AG10803 (cell line): ENCODE results near the gene TRABD.

ENCODE experiments used
- DNase-seq: peaks from one replicate; pipeline ENCODE4 v3.0.0; 2010; ENCODE audit warnings: low read depth
- H3K4me3 ChIP-seq: 2 replicates; pipeline ENCODE4 v1.5.1; 2011; ENCODE audit warnings: mild to moderate bottlenecking, low read length, control low read depth
- CTCF ChIP-seq: conservative IDR thresholded peaks from 2 replicates; pipeline ENCODE4 v1.5.1; 2011; ENCODE audit warnings: mild to moderate bottlenecking, low read length, control low read depth, inconsistent platforms

The TRABD gene

DNA sequence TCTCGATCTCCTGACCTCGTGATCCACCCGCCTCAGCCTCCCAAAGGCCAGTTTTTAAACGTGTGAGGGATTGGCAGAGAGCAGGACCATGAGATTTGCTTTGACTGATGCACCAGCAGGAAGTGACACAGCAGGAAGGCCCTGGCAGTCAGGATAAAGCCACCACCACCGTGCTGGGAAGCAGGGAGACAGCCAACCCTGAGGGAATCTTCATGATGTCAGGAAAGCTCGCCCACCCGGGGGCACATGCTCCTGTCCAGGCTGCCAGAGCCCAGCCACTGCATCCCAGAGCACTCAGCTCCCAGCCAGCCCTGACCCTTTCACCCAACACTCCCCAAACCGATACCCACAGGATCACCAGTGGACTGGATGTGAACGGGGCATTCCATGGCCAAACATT is 53.0 kb downstream of the TRABD start:
- no peak overlapping the region for H3K4me3 ChIP-seq
- TF ChIP-seq CTCF, result no peak
- DNase-seq, result no peak

DNA sequence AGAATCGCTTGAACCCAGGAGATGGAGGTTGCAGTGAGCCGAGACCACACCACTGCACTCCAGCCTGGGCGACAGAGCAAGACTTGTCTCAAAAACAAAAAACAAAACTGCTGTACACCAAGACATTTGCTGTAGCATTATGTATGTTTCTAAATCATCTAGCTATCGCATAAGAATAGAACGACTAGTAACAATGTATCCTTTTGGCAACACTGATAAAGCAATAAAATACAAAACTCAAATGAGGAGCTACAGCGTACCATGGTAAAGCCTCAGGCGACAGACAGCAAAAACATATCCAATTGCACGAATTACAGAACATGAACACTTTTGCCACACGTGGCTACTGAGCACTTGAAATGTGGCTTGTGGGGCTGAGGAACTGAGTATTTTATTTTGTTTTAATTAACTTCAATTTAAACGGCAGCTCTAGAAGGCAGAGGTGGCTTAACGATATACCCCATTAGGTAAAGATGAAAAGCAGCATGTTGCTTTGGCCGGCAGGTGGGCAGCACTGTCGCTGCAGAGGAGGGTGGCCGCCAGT is 56.8 kb downstream of the TRABD start:
- TF ChIP-seq CTCF, result no peak
- no peak for DNase-seq
- peak overlapping the region; percentile 55 for H3K4me3 ChIP-seq

DNA sequence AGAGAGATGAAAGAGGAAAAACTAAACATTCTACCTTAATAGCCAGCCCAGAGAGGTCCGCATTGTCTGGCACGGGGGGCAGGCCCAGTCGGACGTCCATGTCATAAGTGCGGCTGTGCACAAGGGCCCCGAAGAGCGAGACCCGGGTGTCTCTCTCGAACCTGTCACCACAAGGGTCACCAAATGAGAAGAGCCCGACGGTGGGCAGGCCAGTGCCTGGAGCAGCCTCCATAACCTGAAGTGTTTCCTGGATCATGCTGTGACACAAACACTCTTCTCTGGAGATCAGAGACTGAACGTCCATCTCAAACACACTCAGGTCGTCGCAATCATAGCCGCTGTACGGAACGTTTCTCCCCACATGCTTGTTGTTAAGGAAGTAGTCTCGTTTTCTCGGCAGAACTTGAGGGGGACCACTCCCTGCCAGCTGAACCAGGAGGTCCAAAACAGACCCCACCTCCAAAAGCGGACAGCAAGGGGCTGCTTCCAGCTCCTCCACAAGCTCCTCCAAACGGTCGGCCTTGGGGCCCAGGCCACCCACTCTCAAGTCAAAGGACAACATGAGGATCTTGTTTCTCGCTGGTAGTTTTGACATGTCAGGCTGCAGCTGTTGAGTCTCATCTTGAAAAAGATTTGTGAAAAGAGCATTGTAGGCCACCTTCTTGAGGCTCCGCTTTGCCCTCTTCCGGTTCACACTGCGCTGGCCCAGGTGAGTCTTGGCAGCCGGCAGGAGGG is 58.1 kb downstream of the TRABD start:
- no peak for TF ChIP-seq CTCF
- DNase-seq, result no peak
- peak overlapping the region; percentile 97 for H3K4me3 ChIP-seq

DNA sequence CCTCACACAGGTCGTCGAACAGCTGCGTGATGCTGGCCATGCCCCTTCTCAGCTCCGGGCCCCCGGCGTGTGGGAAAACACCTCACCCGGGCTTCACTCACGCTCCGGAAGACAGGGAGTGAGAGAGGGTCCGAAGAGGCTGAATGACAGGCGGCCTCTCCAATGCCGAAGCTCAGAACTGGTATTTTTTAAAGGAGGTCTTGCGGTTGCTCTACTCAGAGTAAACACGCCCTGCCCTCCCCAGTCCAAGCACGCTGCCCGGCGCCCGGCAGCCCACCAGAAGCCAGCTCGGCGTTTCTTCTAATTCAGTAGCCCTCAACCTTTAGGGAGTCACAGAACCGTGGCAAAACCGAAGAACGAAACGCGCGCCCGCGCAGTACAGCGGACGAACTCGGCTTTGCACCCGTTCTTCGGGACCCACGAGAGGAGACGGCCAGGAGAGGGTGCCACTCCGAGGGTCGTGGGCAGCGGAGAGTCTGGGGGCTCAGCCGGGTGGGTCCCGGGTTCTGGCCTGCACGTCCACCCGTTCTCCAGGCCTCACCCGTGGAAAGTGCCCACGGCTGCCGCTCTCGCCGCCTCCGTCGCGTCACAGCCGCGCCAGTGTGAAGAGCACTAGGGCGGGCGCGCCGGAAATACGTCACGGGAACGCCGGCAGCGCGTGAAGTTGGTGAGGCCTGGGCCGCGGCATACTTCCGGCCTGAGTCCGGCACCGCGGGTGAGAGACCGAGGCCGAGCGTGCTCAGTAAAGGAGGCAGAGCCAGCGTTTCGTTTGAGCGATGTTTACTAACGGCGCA is 58.9 kb downstream of the TRABD start, which contains the start of gene TUBGCP6:
TUBGCP6 (minus strand) TSS at position 604 of the 794 bp plus-strand sequence; CDS start at position 40, 564 bp downstream.
- peak; percentile 87 for DNase-seq
- peak; percentile 33 for TF ChIP-seq CTCF
- H3K4me3 ChIP-seq, result peak within 1 kb of the TSS; percentile 97

- H3K4me3 ChIP-seq, result peak overlapping the region; percentile 97
- TF ChIP-seq CTCF, result no peak
- no peak for DNase-seq
These were observed 59.7 kb downstream of the TRABD start for GRCh38 chr22:50245214-50246072.

GRCh38 chr22:50246242-50247175 is 60.8 kb downstream of the TRABD start:
- peak overlapping the region; percentile 97 for H3K4me3 ChIP-seq
- peak; percentile 10; the same call in 1 of the 2 replicates for TF ChIP-seq CTCF
- DNase-seq, result no peak
